HepG2 (cell line): ENCODE data around the gene ATR. TPM values are rescaled to one million over a fixed set of nuclear protein-coding genes. Genes with fewer than 3 reads are reported as not detected.

Source experiments
- ARID5B ChIP-seq: IDR thresholded peaks from 2 replicates; pipeline ENCODE4 v1.4.0; 2020; ENCODE audit warnings: mild to moderate bottlenecking, missing genetic modification reagents
- CCDC6 ChIP-seq: sonication (generic); formaldehyde crosslinking; IDR thresholded peaks from 2 replicates; pipeline ENCODE4 v1.8.1; 2022; ENCODE audit warnings: mild to moderate bottlenecking, missing genetic modification reagents, moderate library complexity
- DMAP1 ChIP-seq: IDR thresholded peaks from 2 replicates; pipeline ENCODE4 v1.6.1; 2016
- ELK4 ChIP-seq: sonication (generic); formaldehyde crosslinking; IDR thresholded peaks from 2 replicates; pipeline ENCODE4 v1.9.0; 2021; ENCODE audit warnings: missing genetic modification reagents, borderline replicate concordance
- IKZF4 ChIP-seq: sonication (generic); formaldehyde crosslinking; IDR thresholded peaks from 2 replicates; pipeline ENCODE4 v1.5.1; 2020; ENCODE audit warnings: borderline replicate concordance, mild to moderate bottlenecking, low read depth, missing genetic modification reagents; ENCODE audit errors: not compliant biosample characterization
- IRF1 ChIP-seq: sonication (generic); formaldehyde crosslinking; IDR thresholded peaks from 2 replicates; pipeline ENCODE4 v1.4.0; 2020; ENCODE audit warnings: low read depth, mild to moderate bottlenecking, missing genetic modification reagents
- IRF2 ChIP-seq: IDR thresholded peaks from 2 replicates; pipeline ENCODE4 v1.6.1; 2018; ENCODE audit warnings: missing genetic modification reagents, missing compliant biosample characterization
- ISX ChIP-seq: sonication (generic); formaldehyde crosslinking; conservative IDR thresholded peaks from 2 replicates; pipeline ENCODE4 v1.5.0; 2020; ENCODE audit warnings: missing genetic modification reagents
- KDM1A ChIP-seq: IDR thresholded peaks from 2 replicates; pipeline ENCODE4 v1.6.1; 2016; ENCODE audit warnings: missing compliant biosample characterization
- NBN ChIP-seq: fragments of 450-650 bp; conservative IDR thresholded peaks from 2 replicates; pipeline ENCODE4 v1.6.1; 2017
- NFAT5 ChIP-seq: sonication (generic); formaldehyde crosslinking; IDR thresholded peaks from 2 replicates; pipeline ENCODE4 v1.4.0; 2020; ENCODE audit warnings: missing genetic modification reagents
- PHF8 ChIP-seq: sonication (generic); formaldehyde crosslinking; IDR thresholded peaks from 2 replicates; pipeline ENCODE4 v1.5.0; 2020; ENCODE audit warnings: missing genetic modification reagents
- ZNF232 ChIP-seq: sonication (generic); formaldehyde crosslinking; IDR thresholded peaks from 2 replicates; pipeline ENCODE4 v1.4.0; 2020; ENCODE audit warnings: missing genetic modification reagents, borderline replicate concordance
- ZNF430 ChIP-seq: sonication (generic); formaldehyde crosslinking; IDR thresholded peaks from 2 replicates; pipeline ENCODE4 v1.9.0; 2021; ENCODE audit warnings: mild to moderate bottlenecking, missing genetic modification reagents
- ZNF598 ChIP-seq: sonication (generic); formaldehyde crosslinking; IDR thresholded peaks from 2 replicates; pipeline ENCODE4 v1.5.1; 2020; ENCODE audit warnings: mild to moderate bottlenecking, missing genetic modification reagents, borderline replicate concordance
- ZNF644 ChIP-seq: IDR thresholded peaks from 2 replicates; pipeline ENCODE4 v1.6.1; 2016; ENCODE audit warnings: low read depth
- polyA plus RNA-seq, 8 experiments: library from polyadenylated mRNA; depleted of rRNA in 3 of 8; stranded (reverse) in 7 of 8; unstranded in 1 of 8; fragments of >200 nt; fragmentation: Illumina TruSeq in 4 of 8; extraction: Trizol in 4 of 8; gene quantifications; 2 replicates each; pipeline versions ENCODE4 v1.2.1 to v1.2.3, GENCODE V29; 2011 to 2016; ENCODE audit warnings: low read depth in 4 of 8, missing spikeins in 1 of 8, mixed read lengths in 1 of 8; ENCODE audit not compliant: insufficient read depth in 1 of 8
- total RNA-seq, 5 experiments: library from RNA; depleted of rRNA; stranded (reverse); fragments of >200 nt; fragmentation: Illumina TruSeq; extraction: Trizol; gene quantifications; 2 replicates each; pipeline ENCODE4 v1.2.3, GENCODE V29; 2016; ENCODE audit warnings: low read depth in 1 of 5

Gene ATR
- total and polyA plus RNA-seq, 2 of the 13 experiments (the other 11 are each of a cell fraction or from before 2014, with no cell fraction given): 6.6 to 17.0 TPM

- 0 out of 2 replicates have a peak, but pooled peaks have one; percentile 30 for TF ChIP-seq ZNF430 (CRISPR knock-in tag)
- TF ChIP-seq NFAT5: no peak
- no peak for TF ChIP-seq NBN
- TF ChIP-seq CCDC6 (CRISPR knock-in tag): peak; percentile 77; the same call in 1 of the 2 replicates
- TF ChIP-seq IRF1: no peak
- TF ChIP-seq KDM1A (CRISPR knock-in tag): no peak
- no peak for TF ChIP-seq ELK4 (CRISPR knock-in tag)
- TF ChIP-seq IRF2 (CRISPR knock-in tag): peak; percentile 100
- TF ChIP-seq IKZF4 (CRISPR knock-in tag): peak; percentile 49
- peak; percentile 56; the same call in 1 of the 2 replicates for TF ChIP-seq DMAP1
- no peak for TF ChIP-seq ISX (CRISPR knock-in tag)
- TF ChIP-seq ZNF644 (CRISPR knock-in tag): peak; percentile 18; the same call in 1 of the 2 replicates
- TF ChIP-seq ARID5B (CRISPR knock-in tag): peak; percentile 66; the same call in 1 of the 2 replicates
- 0 out of 2 replicates have a peak, but pooled peaks have one; percentile 85 for TF ChIP-seq ZNF598 (CRISPR knock-in tag)
- no peak for TF ChIP-seq ZNF232 (CRISPR knock-in tag)
- peak; percentile 89 for TF ChIP-seq PHF8 (CRISPR knock-in tag)
Measured at GRCh38 chr3:142447852-142448823, 130.4 kb downstream of the ATR start, which contains the start of gene XRN1 (continued).
